ENCODE data around the gene CDRT4.
"Not testable (repeated sequence)": the region's sequence is repeated elsewhere in the genome, so short reads cannot be mapped to it uniquely, and the experiment has no call there.

Gene CDRT4

DNA sequence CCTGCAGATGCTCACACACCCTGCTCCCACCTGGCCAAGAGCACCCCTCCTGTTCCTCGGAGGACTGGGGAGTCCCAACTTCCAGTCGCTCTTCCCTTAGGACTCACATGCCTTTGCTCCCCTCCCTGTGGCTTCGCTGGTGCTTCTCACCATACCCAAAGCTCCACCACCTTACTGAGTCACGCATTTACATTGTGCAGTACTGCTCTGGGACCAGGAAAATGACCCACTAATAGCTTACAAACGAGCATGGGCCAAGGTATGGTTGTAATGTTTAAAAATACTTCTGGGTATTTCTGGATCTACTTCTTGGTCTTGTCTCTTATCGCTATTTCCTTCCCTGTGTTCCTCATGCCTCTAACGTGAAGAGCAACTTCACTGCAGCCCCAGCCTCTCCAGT, 41.0 kb upstream of the CDRT4 start:
- no peaks in the 10 kb centered on the region for H4K20me1 ChIP-seq (ENCODE audit: insufficient read depth, low read length)
- no peak overlapping the region for H2AFZ ChIP-seq (ENCODE audit: low read depth, low read length)
- no peaks in the 10 kb centered on the region for H3K9me3 ChIP-seq (ENCODE audit: insufficient read depth, low read length, severe bottlenecking)
- no peaks in the 10 kb centered on the region for H3K27me3 ChIP-seq (ENCODE audit: insufficient read depth, low read length, poor library complexity)
- TF ChIP-seq EZH2 (IDR thresholded peaks at IDR 0.05; ENCODE audit: borderline replicate concordance, low read depth, low read length, severe bottlenecking): no peak
- TF ChIP-seq, protein P1, sequence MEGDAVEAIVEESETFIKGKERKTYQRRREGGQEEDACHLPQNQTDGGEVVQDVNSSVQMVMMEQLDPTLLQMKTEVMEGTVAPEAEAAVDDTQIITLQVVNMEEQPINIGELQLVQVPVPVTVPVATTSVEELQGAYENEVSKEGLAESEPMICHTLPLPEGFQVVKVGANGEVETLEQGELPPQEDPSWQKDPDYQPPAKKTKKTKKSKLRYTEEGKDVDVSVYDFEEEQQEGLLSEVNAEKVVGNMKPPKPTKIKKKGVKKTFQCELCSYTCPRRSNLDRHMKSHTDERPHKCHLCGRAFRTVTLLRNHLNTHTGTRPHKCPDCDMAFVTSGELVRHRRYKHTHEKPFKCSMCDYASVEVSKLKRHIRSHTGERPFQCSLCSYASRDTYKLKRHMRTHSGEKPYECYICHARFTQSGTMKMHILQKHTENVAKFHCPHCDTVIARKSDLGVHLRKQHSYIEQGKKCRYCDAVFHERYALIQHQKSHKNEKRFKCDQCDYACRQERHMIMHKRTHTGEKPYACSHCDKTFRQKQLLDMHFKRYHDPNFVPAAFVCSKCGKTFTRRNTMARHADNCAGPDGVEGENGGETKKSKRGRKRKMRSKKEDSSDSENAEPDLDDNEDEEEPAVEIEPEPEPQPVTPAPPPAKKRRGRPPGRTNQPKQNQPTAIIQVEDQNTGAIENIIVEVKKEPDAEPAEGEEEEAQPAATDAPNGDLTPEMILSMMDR (IDR thresholded peaks at IDR 0.05; ENCODE audit: borderline replicate concordance, extremely low read depth, low read length, poor library complexity, severe bottlenecking): no peak
- H3K4me3 ChIP-seq (ENCODE audit: low read depth in 1 of 2, low read length in 2 of 2): no peak overlapping the region
- DNase-seq: no peak
- H3K4me2 ChIP-seq (ENCODE audit: insufficient read depth, low read length): no peak overlapping the region
- no peak overlapping the region for H3K27ac ChIP-seq (ENCODE audit: low read length)
- no peak for ATAC-seq (ENCODE audit: insufficient read depth, low read depth)
- H3K36me3 ChIP-seq (ENCODE audit: insufficient read depth, low read length): no peaks in the 10 kb centered on the region
- no peaks in the 10 kb centered on the region for H3K4me1 ChIP-seq (ENCODE audit: insufficient read depth, low read length)
- H3K9ac ChIP-seq (ENCODE audit: low read depth, low read length): no peak overlapping the region
- no peaks in the 10 kb centered on the region for H3K79me2 ChIP-seq (ENCODE audit: insufficient read depth, low read length)

DNA sequence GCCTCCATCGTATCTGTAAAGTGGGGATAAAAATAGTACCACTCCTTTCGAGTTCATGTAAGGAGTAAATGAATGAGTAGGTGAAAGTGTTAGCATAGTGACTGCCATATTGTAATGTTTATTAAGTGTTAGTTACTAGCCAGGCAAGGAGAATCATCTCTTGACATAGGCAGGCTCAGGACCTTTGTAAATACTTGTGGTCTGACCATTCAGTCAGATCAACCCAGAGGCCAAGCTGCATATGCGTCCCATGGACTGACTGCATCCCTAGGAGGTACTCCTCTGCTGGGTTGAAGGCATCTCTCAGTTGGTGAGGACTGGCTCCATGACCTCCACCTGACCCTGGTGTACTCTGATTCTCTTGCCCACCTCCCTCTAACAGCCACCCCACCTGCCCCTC, 40.5 kb upstream of the CDRT4 start:
- TF ChIP-seq EZH2 (IDR thresholded peaks at IDR 0.05; ENCODE audit: borderline replicate concordance, low read depth, low read length, severe bottlenecking): no peak
- TF ChIP-seq, protein P1 (IDR thresholded peaks at IDR 0.05; ENCODE audit: borderline replicate concordance, extremely low read depth, low read length, poor library complexity, severe bottlenecking): no peak
- Histone ChIP-seq H4K20me1 (ENCODE audit: insufficient read depth, low read length) (no peaks in the 10 kb centered on the region), H3K9ac (ENCODE audit: low read depth, low read length) (no peak overlapping the region), H3K4me3 (ENCODE audit: low read depth in 1 of 2, low read length in 2 of 2) (no peak overlapping the region), H2AFZ (ENCODE audit: low read depth, low read length) (no peak overlapping the region), H3K27ac (ENCODE audit: low read length) (no peak overlapping the region), H3K9me3 (ENCODE audit: insufficient read depth, low read length, severe bottlenecking) (no peaks in the 10 kb centered on the region), H3K27me3 (ENCODE audit: insufficient read depth, low read length, poor library complexity) (no peaks in the 10 kb centered on the region), H3K4me1 (ENCODE audit: insufficient read depth, low read length) (no peaks in the 10 kb centered on the region), H3K4me2 (ENCODE audit: insufficient read depth, low read length) (no peak overlapping the region), H3K36me3 (ENCODE audit: insufficient read depth, low read length) (no peaks in the 10 kb centered on the region), H3K79me2 (ENCODE audit: insufficient read depth, low read length) (no peaks in the 10 kb centered on the region)
- no peak for DNase-seq
- no peak for ATAC-seq (ENCODE audit: insufficient read depth, low read depth)

DNA sequence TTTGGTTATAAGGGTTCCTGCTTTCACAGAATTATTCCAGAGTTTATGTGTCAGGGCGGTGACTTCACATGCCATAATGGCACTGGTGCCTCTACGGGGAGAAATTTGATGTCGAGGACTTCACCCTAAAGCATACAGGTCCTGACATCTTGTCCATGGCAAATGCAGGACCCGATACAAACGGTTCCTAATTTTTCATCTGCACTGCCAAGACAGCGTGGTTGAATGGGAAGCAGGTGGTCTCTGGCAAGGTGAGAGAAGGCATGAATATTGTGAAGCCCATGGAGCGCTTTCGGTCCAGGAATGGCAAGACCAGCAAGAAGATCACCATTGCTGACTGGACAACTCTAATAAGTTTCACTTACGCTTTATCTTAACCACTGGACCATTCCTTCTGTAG, 39.6 kb upstream of the CDRT4 start:
- Histone ChIP-seq H3K27me3 (ENCODE audit: insufficient read depth, low read length, poor library complexity) (no peaks in the 10 kb centered on the region), H3K4me1 (ENCODE audit: insufficient read depth, low read length) (no peaks in the 10 kb centered on the region), H3K36me3 (ENCODE audit: insufficient read depth, low read length) (no peaks in the 10 kb centered on the region), H3K4me3 (ENCODE audit: low read depth in 1 of 2, low read length in 2 of 2) (no peak overlapping the region), H3K9me3 (ENCODE audit: insufficient read depth, low read length, severe bottlenecking) (no peaks in the 10 kb centered on the region), H3K9ac (ENCODE audit: low read depth, low read length) (no peak overlapping the region), H2AFZ (ENCODE audit: low read depth, low read length) (no peak overlapping the region), H3K27ac (ENCODE audit: low read length) (no peak overlapping the region), H4K20me1 (ENCODE audit: insufficient read depth, low read length) (no peaks in the 10 kb centered on the region), H3K4me2 (ENCODE audit: insufficient read depth, low read length) (no peak overlapping the region), H3K79me2 (ENCODE audit: insufficient read depth, low read length) (no peaks in the 10 kb centered on the region)
- ATAC-seq (ENCODE audit: insufficient read depth, low read depth) (no peak), DNase-seq (no peak)
- TF ChIP-seq EZH2 (IDR thresholded peaks at IDR 0.05; ENCODE audit: borderline replicate concordance, low read depth, low read length, severe bottlenecking): no peak
- TF ChIP-seq, protein P1 (IDR thresholded peaks at IDR 0.05; ENCODE audit: borderline replicate concordance, extremely low read depth, low read length, poor library complexity, severe bottlenecking): no peak

DNA sequence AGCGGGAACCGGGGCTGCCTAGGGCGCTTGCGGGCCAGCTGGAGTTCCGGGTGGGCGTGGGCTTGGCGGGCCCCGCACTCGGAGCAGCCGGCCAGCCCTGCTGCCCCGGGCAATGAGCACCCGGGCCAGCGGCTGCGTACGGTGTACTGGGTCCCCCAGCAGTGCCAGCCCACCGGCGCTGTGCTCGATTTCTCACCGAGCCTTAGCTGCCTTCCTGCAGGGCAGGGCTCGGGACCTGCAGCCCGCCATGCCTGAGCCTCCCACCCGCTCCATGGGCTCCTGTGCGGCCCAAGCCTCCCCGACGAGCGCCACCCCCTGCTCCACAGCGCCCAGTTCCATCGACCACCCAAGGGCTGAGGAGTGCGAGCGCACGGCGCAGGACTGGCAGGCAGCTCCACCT, 38.3 kb upstream of the CDRT4 start:
- DNase-seq: not testable (repeated sequence)

More for the DNA sequence above, 38.3 kb upstream of the CDRT4 start:
- not testable (repeated sequence) for H3K79me2 ChIP-seq (ENCODE audit: insufficient read depth, low read length); ATAC-seq (ENCODE audit: insufficient read depth, low read depth); H3K27me3 ChIP-seq (ENCODE audit: insufficient read depth, low read length, poor library complexity); H3K9ac ChIP-seq (ENCODE audit: low read depth, low read length); H3K4me3 ChIP-seq (ENCODE audit: low read depth in 1 of 2, low read length in 2 of 2); H2AFZ ChIP-seq (ENCODE audit: low read depth, low read length); H3K9me3 ChIP-seq (ENCODE audit: insufficient read depth, low read length, severe bottlenecking); H3K4me2 ChIP-seq (ENCODE audit: insufficient read depth, low read length); H4K20me1 ChIP-seq (ENCODE audit: insufficient read depth, low read length); H3K27ac ChIP-seq (ENCODE audit: low read length); H3K36me3 ChIP-seq (ENCODE audit: insufficient read depth, low read length); H3K4me1 ChIP-seq (ENCODE audit: insufficient read depth, low read length)

All from DND-41 (cell line).